GM12875 (cell line): ENCODE data around the gene TACC3.

ENCODE experiments used
- H3K4me3 ChIP-seq: one replicate; pipeline ENCODE4 v1.5.1; 2011; ENCODE audit warnings: low read depth, low read length, control low read depth
- TF ChIP-seq, protein P1 (sequence below): IDR thresholded peaks from 2 replicates; pipeline ENCODE4 v1.5.1; 2011; ENCODE audit warnings: low read depth, mild to moderate bottlenecking, control low read depth, inconsistent platforms, low read length, moderate library complexity, borderline replicate concordance; ENCODE audit not compliant: insufficient read depth

TACC3 gene

DNA sequence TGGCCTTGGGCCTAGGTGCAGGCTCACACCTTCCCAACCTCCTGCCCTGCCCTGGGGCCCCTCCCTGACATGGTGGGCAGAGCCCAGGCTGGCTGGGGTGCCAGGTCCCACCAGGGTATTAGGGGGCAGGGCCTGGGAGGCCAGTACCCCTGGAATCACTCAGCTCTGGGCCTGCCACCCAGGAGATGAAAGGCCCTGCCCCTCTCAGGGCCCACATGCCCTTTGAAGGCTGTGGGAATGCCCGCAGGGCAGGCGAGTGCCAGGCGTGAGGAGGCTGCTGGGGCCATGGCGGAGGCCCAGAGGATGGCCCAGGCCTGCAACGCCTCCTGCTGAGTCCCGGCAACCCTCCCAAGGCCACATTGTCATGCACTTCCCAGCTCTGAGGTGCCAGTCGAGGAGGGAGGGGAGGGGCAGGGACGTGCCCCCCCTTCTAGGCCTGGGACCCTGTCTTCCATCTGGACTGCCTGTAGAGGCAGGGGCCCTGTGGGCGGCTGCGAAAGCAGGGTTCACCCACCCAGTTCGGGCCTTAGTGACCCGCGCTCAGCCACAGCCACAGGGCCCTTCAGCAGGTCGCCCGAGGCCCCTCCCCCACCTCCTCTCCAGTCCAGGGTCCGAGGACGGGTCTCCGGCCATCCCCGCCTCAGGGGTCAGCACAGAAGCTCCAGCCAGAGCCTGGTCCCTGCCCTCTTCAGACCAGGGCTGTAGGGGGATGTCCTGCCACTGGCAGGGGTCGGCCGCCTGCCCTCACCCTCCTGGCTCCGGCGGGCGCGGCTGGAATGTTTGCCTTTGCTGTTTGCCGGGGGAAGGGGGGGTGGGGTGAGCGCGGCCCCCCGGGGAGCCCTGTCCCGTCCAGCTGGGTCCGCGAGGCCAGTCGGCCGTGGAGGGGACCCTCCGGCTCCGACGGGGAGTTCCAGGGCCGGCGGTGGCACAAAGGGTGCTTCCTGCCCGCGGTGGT, 45.1 kb downstream of the TACC3 start:
- TF ChIP-seq, protein P1, sequence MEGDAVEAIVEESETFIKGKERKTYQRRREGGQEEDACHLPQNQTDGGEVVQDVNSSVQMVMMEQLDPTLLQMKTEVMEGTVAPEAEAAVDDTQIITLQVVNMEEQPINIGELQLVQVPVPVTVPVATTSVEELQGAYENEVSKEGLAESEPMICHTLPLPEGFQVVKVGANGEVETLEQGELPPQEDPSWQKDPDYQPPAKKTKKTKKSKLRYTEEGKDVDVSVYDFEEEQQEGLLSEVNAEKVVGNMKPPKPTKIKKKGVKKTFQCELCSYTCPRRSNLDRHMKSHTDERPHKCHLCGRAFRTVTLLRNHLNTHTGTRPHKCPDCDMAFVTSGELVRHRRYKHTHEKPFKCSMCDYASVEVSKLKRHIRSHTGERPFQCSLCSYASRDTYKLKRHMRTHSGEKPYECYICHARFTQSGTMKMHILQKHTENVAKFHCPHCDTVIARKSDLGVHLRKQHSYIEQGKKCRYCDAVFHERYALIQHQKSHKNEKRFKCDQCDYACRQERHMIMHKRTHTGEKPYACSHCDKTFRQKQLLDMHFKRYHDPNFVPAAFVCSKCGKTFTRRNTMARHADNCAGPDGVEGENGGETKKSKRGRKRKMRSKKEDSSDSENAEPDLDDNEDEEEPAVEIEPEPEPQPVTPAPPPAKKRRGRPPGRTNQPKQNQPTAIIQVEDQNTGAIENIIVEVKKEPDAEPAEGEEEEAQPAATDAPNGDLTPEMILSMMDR: no peak
- H3K4me3 ChIP-seq: no peak overlapping the region

DNA sequence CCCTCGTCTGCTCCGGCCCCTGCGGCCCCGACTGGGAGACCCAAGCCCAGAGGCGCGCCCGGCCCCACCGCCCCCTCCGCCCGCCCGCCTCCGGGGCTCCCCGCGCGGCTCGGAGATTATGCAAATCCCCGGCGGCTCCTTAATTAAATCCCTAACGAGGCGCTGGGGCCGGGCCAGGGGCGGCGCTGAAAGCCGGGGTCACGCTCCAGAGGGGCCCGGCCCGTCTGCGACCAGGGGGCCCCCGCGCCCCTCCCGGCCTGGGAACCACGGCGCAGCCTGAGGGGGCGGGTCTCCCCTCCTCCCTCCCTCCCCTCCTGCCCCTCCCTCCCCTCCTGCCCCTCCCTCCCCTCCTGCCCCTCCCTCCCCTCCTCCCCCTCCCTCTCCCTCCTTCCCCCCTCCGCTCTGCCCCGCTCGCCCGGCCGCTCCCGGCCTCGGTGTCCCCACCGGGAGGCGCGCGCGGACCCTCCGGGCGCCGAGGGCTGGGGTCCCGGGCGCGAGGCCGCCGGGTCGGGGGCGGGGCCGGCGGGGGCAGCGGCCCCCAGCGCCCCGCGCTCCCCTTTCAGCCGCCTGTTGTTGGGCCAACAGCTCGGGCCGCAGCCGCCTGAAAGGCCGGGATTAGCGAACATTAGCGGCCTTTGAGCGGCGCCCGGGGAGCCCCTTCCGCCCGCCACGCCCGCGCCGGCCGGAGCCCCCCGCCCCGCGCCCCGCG, 45.9 kb downstream of the TACC3 start:
- H3K4me3 ChIP-seq: no peak overlapping the region
- TF ChIP-seq, protein P1: no peak

DNA sequence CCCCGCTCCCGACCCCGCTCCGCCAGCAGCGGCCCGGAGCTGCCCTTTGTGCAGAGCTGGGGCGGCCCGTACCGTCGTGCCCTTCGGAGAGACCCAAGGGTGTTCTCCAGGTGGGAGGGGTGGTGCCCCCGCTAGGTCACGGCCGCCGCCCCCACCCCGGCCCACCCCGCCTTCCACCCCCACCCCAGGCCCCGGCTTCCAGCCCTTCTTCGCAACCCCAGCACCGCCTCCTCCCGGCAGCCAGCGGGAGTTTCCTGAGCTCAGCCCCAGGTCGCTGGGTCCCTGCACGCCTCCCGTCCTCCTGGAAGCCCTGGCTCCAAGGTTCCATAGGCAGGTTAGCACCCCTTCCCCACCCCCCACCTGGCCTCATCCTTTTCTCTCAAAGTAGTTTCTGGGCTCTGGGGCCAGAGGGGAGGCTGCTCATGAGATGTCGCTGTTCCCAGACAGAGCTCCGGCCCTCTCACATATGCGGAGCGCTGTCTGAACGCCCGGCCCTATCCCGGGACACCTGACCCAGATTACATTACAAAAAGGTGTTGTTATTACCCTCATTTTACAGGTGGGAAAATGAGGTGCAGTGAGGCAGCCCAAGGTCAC, 46.5 kb downstream of the TACC3 start:
- TF ChIP-seq, protein P1: peak; percentile 44; the same call in 1 of the 2 replicates
- no peak overlapping the region for H3K4me3 ChIP-seq

DNA sequence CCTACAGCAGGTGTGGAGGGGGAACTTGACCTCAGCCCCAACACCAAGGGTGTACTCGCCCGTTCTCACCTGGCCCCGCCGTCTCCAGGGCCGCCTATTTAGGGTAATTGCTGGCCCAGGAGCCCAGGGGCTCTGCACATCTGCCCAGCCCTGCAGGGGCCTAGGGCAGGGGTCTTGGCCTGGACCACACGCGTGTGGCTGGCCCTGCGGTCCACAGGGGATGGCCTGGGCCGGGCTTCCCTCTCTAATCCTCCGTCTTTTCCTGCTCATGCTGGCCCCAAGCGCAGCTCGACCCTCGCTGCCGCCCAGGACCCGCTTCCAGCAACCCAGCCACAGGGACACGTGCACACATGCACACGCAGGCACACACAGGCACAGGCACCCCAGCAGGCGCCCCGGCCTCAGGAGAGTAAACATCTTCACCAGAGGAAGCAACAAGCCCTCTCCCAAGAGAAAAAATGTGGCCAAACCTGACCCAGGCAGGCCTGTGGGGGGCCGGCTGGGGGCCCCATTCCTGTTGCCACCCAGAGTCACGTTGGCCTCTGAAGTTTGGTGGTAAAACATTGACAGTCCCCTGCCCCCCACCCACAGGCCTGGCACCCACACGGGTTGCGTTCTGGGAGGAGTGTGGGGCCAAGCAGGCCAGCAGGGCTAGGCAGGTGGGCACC, 47.2 kb downstream of the TACC3 start:
- H3K4me3 ChIP-seq: no peak overlapping the region
- TF ChIP-seq, protein P1: no peak

DNA sequence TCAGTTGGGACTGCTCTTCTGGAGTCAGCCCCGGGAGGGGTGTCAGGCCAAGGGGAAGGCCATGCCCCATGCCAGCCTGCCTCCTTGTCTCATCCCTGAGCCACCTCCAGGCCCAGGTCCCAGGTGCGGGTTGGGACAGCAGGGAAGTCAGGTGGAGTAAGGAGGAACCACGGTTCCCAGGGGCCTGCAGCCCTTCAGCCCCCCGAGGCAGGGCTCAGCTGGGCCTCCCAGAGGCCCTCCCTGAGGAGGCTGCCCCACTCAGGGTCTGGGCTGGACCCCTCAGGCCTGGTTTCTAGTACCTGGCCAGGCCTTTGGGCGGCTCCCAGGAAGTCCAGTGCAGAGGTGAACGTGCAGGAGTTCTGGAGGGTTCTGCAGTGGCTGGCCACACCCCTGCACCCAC, 48.4 kb downstream of the TACC3 start:
- H3K4me3 ChIP-seq: no peak overlapping the region
- TF ChIP-seq, protein P1: no peak

DNA sequence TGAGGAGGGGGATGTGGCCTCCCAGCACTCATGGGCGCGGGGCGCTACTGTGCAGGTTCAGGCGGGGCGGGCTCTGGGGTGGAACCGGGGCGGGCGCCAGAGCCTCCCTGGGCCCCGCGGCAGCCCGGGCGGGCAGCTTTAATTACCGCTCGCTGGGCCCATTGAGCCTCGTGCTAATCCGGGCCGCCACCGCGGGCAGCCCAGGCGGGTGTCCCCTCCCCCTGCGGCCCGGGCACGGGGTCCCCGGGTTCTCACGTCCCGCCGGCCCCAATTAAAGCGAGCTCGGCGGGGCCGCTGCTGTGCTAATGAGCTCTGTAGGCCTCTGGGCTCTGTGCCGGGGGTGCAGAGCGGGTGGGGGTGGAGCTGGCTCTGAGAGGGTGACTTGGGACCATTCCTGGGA, 48.9 kb downstream of the TACC3 start:
- TF ChIP-seq, protein P1: no peak
- H3K4me3 ChIP-seq: no peak overlapping the region
